Stimulated activated naive CD8-positive, alpha-beta T cell treated with anti-CD3 and anti-CD28 coated beads, Interleukin-15, amount 100 ng/mL, for 72 hours (primary cell): Measurements from ENCODE around the gene PSMD14.
A peak's percentile ranks its signal among the peaks of the same experiment; 100 is the strongest.
"Not testable (repeated sequence)": the region's sequence is repeated elsewhere in the genome, so short reads cannot be mapped to it uniquely, and the experiment has no call there.

ENCODE experiments used
- ATAC-seq: fragments of 150-1000 bp; cut with Tn5 transposase; 2 replicates; pipeline ENCODE4 v1.10.0; 2021; ENCODE audit warnings: mild to moderate bottlenecking, moderate library complexity
- DNase-seq, 2 donors: peaks; one replicate each; pipeline ENCODE4 v3.0.0; 2021 to 2022
- H3K27ac Mint-ChIP-seq, 2 donors: one replicate each; pipeline ENCODE4 v1.8.0; 2022; ENCODE audit warnings: mild to moderate bottlenecking in 2 of 2, mixed read lengths in 2 of 2, moderate library complexity in 2 of 2
- H3K27me3 Mint-ChIP-seq: one replicate; pipeline ENCODE4 v1.8.0; 2022; ENCODE audit warnings: mixed read lengths
- H3K4me1 Mint-ChIP-seq: one replicate; pipeline ENCODE4 v1.8.0; 2022; ENCODE audit warnings: mild to moderate bottlenecking, mixed read lengths
- H3K4me3 Mint-ChIP-seq, 2 donors: one replicate each; pipeline ENCODE4 v1.8.0; 2022; ENCODE audit warnings: mild to moderate bottlenecking in 2 of 2, mixed read lengths in 2 of 2, moderate library complexity in 1 of 2
- H3K9me3 Mint-ChIP-seq, 2 donors: one replicate each; pipeline ENCODE4 v1.8.0; 2022; ENCODE audit warnings: mixed read lengths in 2 of 2

PSMD14 gene

DNA sequence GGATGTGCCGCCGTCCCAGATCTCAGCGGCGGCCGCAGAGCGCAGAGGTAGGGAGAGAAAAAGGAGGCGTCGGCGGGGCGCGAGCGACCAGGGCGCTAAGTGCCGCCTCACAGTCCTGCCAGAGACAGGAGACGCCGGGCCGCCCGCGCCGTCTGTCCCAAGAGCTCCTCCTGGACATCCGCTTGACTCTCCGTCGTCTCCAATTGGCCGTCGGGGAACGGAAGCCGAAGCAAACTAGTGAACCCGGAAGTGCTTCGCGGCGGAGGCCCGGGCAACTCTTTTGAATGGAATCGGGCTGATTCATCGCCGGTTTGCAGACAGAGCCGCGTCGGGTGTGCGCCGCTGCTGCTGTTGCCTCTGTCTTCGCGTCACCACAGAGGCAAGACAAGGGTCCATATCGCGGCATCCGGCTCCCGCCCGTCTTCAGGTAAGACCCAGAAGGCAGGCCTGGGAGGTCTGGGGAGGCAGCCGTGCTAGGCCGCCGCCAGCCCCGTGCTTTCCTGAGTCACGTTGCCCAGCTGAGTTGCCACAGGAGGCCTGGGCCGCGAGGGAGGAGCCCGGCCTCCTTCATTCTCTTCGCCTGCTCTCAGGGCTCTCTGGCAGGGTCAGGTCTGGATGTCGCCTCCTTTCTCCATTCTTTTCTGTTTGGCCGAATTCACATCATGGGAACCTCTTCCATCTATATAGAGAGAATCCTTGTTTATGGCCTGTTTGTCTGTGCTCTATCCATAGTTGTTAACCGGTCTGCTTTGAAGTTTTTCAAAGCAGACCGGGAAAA, at the start of gene PSMD14:
PSMD14 (plus strand) TSS at position 248 of the 778 bp plus-strand sequence. CDS start 10,401 bp downstream, outside the sequence.
- peaks cover 25% of the 10 kb centered on the region for H3K4me1 Mint-ChIP-seq
- DNase-seq = peak; percentile 87 to 94
- peaks cover under 1% of the 10 kb centered on the region for H3K27me3 Mint-ChIP-seq
- H3K27ac Mint-ChIP-seq = peak within 1 kb of the TSS; percentile 95 to 99
- H3K9me3 Mint-ChIP-seq = peaks cover 4 to 7% of the 10 kb centered on the region in 2 donors
- H3K4me3 Mint-ChIP-seq = peak within 1 kb of the TSS; percentile 92 to 97
- peak; percentile 96 for ATAC-seq

DNA sequence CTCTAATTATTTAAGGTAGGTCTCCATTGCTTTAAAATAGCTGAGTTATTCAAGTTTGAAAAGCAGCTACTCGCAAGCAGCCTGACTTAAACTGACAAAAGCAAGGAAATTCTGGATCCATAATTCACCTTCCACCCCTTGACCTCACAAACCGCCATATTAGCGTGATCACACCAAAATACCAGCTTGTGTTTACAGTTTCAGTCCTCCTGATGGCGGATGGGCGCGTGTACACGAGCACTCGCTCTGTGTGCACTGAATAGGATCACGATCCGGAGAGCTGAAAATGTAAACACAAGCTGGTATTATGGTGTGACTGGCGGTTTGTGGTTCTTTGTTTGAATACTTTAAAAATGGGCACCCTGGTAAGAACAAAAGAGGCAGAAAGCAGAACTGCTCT, 42.4 kb upstream of the PSMD14 start:
- DNase-seq (no peak), ATAC-seq (no peak)
- peaks cover 3% of the 10 kb centered on the region for H3K27me3 Mint-ChIP-seq
- no peak overlapping the region for H3K27ac Mint-ChIP-seq
- no peak overlapping the region for H3K4me3 Mint-ChIP-seq
- no peaks in the 10 kb centered on the region for H3K4me1 Mint-ChIP-seq
- H3K9me3 Mint-ChIP-seq = no peaks in the 10 kb centered on the region

DNA sequence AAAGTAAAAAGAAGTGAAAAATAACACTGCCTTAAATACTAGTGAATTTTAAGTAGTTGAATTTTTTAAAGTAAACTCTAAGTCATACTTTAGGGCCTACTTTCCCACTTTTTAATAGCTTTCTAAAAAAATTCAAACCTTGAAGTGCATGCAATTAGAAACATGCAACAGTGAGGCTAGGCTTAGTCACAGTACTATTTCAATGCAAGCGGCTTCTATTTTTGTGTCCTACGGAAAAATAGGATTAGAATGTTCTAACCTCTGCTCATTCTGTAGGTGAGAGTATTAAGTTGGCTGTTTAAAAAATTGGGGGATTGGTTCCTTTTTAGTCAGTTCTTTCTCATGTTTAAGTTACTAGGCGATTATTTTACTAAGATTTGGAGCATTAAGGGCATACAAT, 39.1 kb upstream of the PSMD14 start:
- ATAC-seq (no peak), DNase-seq (no peak)
- H3K27me3 Mint-ChIP-seq = peaks cover 13% of the 10 kb centered on the region
- no peak overlapping the region for H3K27ac Mint-ChIP-seq
- no peak overlapping the region for H3K4me3 Mint-ChIP-seq
- no peaks in the 10 kb centered on the region for H3K9me3 Mint-ChIP-seq
- peaks cover 7% of the 10 kb centered on the region for H3K4me1 Mint-ChIP-seq

DNA sequence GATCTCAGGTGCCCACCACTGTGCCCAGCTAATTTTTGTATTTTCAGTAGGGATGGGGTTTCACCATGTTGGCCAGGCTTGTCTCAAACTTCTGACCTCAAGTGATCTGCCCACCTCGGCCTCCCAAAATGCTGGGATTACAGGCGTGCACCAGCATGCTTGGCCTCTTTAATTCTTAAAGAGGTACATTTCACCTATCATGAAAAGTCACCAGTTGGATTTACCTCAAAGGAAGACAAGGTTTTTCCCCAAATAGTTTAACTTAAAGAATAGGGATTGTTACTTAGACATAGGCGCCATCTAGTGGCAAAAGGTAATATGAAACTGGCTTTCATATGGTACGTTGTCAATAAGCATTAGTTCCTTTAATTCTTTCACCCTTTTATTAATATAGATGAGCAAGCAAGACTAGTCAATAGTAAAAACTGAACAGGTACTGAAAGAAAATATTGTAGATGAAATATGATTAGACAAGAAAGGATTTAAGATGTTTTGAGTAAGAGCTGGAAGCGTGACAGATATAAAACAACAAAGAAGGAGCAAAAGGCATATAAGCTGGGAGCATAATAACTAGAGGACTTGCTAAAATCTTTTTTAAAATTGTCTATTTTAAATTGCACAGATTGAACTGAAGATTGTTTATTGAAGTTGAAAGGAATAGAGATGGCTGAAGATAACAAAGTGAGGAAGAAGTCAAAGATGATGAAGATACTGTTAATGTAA, 35.0 kb upstream of the PSMD14 start:
- ATAC-seq (peak; percentile 63), DNase-seq (peak in 1 of 2 donors; percentile 30)
- Mint-ChIP-seq H3K4me3 (no peak overlapping the region), H3K4me1 (peaks cover 7% of the 10 kb centered on the region), H3K9me3 (no peaks in the 10 kb centered on the region), H3K27ac (no peak overlapping the region), H3K27me3 (peaks cover 19% of the 10 kb centered on the region)

DNA sequence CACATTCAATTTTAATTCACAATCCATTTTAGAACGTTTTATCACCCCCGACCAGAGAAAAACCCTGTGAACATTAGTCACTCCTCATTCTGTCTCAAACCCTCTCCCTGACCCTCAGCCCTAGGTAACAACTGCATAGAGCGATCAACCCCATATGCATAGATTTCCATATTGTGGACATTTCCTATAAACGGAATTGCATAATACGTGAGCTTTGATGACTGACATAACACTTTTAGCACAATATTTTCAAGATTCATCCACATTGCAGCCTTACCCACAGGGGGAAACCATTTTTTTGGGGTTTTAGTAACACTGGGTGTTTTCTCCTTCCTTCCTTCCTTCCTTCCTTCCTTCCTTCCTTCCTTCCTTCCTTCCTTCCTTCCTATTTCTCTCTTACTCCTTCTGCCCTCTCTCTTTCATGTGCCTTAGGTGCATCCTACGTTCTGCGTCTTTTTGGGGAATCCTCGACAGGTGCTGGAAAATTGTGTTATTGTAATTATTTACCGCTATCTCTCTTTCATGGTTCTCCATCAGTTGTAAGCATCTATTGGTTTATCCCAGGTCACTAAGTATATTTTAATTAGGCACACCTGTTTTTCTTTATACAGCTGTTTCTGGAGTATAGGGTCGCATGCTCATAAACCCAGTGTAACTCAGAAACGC, 29.5 kb upstream of the PSMD14 start:
- not testable (repeated sequence) for H3K4me3 Mint-ChIP-seq, H3K9me3 Mint-ChIP-seq, H3K4me1 Mint-ChIP-seq, ATAC-seq, H3K27me3 Mint-ChIP-seq, H3K27ac Mint-ChIP-seq, DNase-seq

DNA sequence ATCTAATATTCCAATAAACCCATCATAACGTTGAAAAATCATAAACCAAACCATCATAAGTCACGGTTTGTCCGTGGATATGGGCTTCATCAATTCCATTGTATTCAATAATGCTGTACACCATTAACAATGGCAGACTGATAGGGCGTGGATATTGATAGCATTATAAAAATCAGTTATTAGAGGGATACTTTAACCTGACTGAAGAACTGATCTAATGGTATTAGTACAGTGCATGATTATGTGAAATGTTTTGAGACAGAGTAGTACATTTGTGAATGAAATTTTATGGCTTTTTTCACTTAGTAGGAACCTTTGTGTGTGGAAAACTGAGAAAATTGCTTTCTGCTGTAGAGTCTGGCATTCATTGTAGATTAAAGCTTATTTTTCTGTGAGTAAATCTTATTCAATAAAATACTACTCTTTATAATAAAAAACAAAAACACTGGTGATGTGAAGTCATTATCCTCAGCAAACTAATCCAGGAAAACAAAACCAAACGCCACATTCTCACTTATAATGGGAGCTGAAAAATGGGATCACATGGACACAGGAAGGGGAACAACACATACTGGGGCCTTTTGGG, 28.9 kb upstream of the PSMD14 start:
- not testable (repeated sequence) for H3K4me1 Mint-ChIP-seq, H3K27me3 Mint-ChIP-seq, DNase-seq, H3K27ac Mint-ChIP-seq, H3K4me3 Mint-ChIP-seq, ATAC-seq, H3K9me3 Mint-ChIP-seq

DNA sequence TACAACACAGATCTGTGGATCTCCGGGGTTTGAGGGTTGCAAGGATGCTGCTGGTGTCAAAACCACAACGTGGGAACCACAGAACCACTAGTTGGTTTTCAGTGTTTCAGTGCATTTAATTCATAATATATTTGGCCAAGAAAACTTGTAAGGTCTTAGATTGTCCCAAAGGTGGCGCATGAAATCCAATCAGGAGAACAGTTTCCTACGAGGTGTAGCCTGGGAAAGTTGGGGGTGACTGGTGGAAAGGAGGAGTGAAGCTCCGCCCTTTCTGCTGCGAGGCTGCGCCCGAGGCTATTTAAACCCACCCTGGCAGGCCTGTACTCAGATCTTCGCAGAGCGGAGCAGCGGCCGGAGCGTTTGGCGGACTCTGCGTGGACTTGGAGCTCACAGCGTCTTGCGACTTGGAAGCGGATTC, 27.3 kb upstream of the PSMD14 start:
- H3K9me3 Mint-ChIP-seq, H3K4me1 Mint-ChIP-seq, H3K27ac Mint-ChIP-seq, H3K4me3 Mint-ChIP-seq, ATAC-seq: not testable (repeated sequence)
- DNase-seq = peak; percentile 11 to 44
- H3K27me3 Mint-ChIP-seq = peaks cover 17% of the 10 kb centered on the region

DNA sequence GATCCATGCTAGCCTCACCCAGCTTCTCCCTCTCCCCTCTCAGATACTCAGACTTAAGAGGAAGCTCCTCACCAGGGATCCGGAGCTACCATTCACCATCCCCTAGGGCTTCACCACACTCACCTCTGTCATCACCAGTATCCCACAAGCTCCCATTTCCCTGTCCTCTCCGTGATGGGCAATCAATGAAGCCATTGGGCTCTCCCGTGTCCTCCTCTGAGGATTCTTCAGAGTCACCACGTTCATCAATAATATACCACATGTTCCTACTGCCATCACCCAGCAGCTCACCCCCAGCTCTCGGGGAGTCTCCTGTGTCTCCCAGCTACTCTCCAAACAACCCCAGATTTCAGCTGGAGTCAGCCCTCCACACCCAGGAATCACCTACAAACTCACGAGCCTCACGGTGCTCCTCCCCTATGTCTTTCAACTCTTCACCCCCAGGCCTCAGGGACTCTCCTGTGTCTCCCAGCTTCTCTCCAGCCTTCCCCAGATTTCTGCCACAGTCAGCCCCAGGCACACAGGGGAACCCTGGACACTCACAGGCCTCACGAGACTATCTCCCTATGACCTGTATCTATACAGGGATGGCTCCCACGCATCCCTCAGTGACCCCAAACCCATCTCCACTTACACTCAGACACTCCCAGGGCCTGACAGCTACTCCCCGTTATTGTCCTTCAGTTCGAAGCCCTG, 26.5 kb upstream of the PSMD14 start:
- peaks cover 17% of the 10 kb centered on the region for H3K27me3 Mint-ChIP-seq
- not testable (repeated sequence) for H3K27ac Mint-ChIP-seq, DNase-seq, ATAC-seq, H3K9me3 Mint-ChIP-seq, H3K4me1 Mint-ChIP-seq, H3K4me3 Mint-ChIP-seq

DNA sequence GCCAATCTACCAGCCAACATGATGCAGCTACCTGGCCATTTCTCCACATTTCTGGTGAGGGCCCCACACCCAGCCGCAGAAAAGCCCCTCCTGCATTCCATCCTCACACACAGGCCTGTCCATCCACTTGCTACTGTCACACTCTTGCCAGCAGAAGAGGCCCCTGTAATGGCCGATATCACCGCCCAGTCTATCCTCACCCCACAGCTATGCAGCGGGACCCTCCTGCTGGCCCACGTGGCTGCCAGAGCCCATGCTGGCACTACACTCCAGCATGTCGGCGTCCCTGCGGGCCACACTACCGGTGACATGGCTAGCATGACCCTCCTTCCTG, 25.9 kb upstream of the PSMD14 start:
- not testable (repeated sequence) for H3K9me3 Mint-ChIP-seq, DNase-seq, ATAC-seq, H3K4me3 Mint-ChIP-seq, H3K27ac Mint-ChIP-seq, H3K4me1 Mint-ChIP-seq
- H3K27me3 Mint-ChIP-seq = peaks cover 13% of the 10 kb centered on the region

DNA sequence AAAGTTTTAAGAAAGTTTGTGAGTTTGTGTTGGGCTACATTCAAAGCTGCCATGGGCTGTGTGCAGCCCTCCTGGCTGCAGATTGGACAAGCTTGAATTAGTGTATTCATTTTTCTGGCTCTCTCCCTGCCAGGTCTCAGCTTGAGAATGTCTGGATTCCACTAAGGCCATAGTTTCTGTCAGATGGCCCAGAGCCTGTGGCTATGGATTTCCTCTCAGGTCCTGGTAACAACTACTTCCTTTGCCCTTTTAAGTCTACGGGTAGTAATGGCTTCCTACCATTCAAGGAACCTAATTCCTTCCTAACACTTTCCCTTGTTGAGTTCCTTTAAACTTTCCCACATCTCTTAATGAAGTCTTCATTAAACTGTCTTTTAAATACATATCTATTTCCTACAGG, 24.3 kb upstream of the PSMD14 start:
- H3K9me3 Mint-ChIP-seq = no peaks in the 10 kb centered on the region
- ATAC-seq (no peak), DNase-seq (no peak)
- H3K27me3 Mint-ChIP-seq = peaks cover 21% of the 10 kb centered on the region
- H3K27ac Mint-ChIP-seq = no peak overlapping the region
- H3K4me3 Mint-ChIP-seq = no peak overlapping the region
- no peaks in the 10 kb centered on the region for H3K4me1 Mint-ChIP-seq

DNA sequence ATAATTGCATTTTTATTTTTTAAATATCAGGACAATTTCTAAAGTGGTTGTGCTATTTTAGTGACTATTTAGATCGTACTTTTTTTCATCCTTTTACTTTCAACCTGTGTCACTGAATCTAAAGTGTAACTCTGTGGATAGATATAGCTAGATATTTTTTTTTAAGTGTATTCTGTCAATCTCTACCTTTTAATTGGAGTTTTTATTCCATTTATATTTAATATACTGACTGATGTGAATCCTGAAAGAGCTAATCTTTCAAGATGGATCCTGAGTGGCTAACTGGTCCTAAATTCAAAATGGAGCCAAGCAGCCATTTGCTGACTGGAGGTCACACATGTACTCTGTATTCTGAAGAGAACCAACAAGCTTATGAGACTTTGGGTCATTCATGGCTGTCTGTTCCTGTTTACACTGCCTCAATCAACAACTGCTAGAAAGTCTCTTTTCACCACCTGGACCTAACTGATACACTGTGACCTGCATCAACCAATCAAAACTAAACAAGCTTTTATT, 4.6 kb upstream of the PSMD14 start:
- no peak overlapping the region for H3K4me3 Mint-ChIP-seq
- H3K27me3 Mint-ChIP-seq = peaks cover 28% of the 10 kb centered on the region
- ATAC-seq = no peak
- H3K27ac Mint-ChIP-seq = no peak overlapping the region
- DNase-seq = no peak
- no peaks in the 10 kb centered on the region for H3K4me1 Mint-ChIP-seq
- peaks cover 4 to 16% of the 10 kb centered on the region in 2 donors for H3K9me3 Mint-ChIP-seq

DNA sequence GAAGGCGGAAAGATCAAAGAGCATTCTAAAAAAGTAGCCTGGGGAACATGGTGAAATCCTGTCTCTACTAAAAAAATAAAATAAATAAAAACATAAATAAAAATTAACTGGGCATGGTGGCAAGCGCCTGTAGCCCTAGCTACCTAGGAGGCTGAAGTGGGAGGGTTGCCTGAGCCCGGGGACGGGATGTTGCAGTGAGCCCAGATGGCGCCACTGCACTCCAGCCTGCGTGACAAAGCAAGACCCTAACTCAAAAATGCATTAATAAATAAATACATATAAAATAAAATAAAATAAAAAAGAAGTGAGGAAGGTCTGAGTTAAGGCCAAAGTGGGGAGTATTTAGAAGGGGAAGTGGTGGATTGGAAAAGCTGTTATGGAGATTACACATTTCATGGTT, 1.3 kb upstream of the PSMD14 start:
- Mint-ChIP-seq H3K4me1 (peaks cover 13% of the 10 kb centered on the region), H3K9me3 (peaks cover 4 to 16% of the 10 kb centered on the region in 2 donors), H3K4me3 (peak overlapping the region; percentile 92 to 97), H3K27ac (peak overlapping the region in 1 of 2 donors; percentile 86), H3K27me3 (peaks cover 12% of the 10 kb centered on the region)
- no peak for DNase-seq
- no peak for ATAC-seq

DNA sequence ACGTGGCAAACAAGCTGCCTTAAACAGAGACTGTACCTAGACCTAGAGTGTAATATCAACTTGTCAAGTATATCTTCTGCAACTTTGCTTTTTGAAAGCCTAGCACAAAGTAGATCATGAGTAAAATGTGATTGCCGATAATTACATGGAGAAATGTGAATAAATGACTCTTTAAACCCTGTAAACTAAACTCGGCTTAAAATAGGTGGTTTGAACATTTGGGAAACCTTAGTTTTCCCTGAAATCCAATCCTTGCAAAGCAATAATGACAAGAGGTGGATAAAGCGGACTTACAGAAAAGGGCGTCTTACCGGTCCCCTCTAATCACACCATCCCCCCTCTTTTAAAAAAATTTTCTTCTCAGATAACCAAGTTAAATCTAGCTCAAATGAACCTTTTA, 549 bp upstream of the PSMD14 start:
- Mint-ChIP-seq H3K9me3 (peaks cover 4 to 14% of the 10 kb centered on the region in 2 donors), H3K27ac (peak overlapping the region; percentile 95 to 99), H3K4me1 (peaks cover 21% of the 10 kb centered on the region), H3K4me3 (peak overlapping the region; percentile 92 to 97), H3K27me3 (peaks cover 7% of the 10 kb centered on the region)
- DNase-seq (no peak), ATAC-seq (no peak)

DNA sequence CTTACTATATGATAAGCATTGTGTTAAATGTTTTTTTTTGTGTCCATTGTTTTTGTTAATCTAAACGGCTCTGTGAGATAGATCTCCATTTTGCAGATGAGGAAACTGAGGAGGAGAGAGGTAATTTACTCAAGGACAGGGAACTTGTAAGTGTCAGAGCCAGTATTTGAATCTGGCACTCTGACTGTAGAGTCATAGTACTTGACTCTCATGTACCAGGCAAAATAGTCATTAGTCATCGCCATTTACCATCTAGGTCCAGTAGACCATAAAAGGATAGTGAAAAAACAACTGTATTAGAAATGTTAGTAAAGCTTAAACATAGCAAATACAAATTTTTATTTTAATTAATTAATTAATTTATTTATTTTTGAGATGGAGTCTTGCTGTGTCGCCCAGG, 4.8 kb downstream of the PSMD14 start:
- Mint-ChIP-seq H3K4me1 (peaks cover 34% of the 10 kb centered on the region), H3K27me3 (no peaks in the 10 kb centered on the region), H3K9me3 (no peaks in the 10 kb centered on the region), H3K27ac (peak overlapping the region in 1 of 2 donors; percentile 42), H3K4me3 (peak overlapping the region in 1 of 2 donors; percentile 0)
- no peak for DNase-seq
- ATAC-seq = no peak

DNA sequence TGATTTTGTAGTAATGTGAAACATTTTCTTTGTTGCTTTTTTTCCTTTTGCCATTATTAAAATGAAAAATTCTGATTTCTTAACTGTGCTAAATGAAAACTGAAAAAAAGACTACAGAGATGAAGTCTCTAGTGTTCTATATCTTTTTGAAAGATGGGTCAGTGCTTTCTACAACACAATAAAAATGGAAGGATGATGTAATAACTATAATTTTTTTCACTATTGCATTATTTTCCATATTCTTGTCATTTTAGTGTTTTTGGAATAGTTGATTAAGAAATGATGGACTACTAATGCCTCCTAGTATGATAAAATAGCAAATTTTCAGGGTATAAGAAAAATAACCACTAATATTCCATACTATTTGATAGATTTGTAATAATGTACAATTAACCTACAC, 7.2 kb downstream of the PSMD14 start:
- Mint-ChIP-seq H3K27me3 (no peaks in the 10 kb centered on the region), H3K27ac (no peak overlapping the region), H3K4me1 (peaks cover 25% of the 10 kb centered on the region), H3K4me3 (no peak overlapping the region), H3K9me3 (no peaks in the 10 kb centered on the region)
- ATAC-seq (no peak), DNase-seq (no peak)
